Measurements from ENCODE around the gene ATP2B2.

Gene ATP2B2

DNA sequence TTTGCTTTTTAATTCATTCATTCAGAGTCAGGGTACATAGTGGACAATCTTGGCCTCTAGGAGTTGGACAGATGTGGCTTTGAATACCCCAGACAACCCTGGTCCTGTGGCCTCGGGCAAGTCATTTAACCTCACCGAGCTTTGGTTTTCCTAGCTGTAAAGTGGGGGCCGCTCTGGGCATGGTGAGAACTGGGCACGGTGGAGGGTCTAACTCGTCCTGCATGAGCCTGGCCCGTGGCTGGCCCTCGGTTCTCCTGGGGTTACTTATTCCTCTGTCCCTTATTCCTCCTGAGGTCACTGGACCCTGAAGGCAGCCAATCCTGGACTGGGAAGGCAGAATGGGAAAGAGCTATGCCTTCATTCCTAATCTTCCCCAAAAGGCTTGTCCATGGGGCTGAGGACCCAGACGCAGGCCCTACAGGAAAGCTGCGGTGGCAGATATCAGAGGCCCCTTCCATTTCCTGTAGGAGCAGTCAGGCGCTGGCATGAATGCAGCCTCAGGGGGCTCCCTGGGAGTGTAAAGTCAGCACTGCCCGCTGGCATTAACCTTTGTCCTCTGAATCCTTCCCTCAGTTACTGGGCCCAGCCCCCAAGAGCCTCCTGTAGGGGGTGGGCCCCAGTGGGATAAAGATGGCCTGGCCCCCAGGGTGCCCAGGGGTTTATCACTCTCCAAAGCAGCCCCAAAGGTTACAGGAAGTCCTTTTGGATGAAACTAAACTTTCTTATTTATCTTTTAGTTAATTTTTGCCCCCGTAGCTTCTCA lies 166.6 kb downstream of the ATP2B2 start:
- no peak for DNase-seq

DNA sequence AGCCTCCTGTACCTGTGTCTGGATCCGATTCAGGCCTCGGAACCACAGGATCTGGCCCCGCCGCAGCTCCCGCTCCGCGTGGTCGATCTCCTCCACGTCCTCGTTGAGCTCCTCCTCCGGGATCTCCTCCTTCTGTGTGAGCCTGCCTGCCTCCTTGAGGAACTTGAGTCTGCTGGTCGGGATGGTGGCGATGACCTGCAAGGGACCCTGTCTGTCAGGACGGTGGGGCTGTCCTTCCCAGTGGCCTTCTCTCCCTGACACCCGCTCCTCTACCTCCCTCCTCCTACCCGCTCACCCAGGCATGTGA lies 167.3 kb downstream of the ATP2B2 start:
- DNase-seq, result no peak

- no peak for DNase-seq
These were observed 167.8 kb downstream of the ATP2B2 start for GRCh38 chr3:10337323-10338163.

GRCh38 chr3:10336761-10337160 lies 168.6 kb downstream of the ATP2B2 start:
- DNase-seq, result no peak

DNA sequence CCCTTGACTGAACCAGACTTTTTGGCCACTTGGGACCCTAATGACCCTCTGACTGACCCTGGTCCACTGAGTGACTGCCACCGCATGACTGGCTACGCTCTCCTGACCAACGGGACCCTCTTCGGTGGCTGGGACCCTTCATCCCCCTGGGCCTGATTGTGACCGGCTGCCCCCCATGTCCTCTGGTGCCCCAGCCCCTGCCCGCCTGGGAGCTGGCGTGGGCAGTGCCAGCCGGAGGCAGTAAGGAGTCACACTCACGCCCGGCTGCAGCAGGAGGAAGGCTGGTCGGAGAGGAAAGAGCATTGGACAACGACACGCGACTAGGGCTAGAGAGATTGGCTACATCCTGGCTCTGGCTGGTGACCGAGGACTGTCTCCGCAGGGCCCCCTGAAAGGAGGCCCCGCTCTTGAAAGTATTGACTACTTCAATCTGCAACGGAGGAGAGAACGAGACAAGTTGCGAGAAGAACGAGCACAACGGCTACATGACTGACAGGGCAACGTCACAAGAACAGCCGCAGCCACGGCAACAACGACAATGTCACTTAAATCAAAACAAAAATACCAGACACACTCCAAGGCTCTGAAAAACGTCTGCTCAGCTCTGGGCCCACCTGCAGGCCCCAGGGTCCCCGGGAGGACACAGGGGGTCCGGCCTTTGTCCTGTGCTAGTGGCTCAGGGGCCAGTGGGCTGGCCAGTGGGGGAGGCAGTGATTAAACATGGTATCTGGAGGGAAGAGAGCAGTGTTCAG lies 169.3 kb downstream of the ATP2B2 start:
- no peak for DNase-seq

DNA sequence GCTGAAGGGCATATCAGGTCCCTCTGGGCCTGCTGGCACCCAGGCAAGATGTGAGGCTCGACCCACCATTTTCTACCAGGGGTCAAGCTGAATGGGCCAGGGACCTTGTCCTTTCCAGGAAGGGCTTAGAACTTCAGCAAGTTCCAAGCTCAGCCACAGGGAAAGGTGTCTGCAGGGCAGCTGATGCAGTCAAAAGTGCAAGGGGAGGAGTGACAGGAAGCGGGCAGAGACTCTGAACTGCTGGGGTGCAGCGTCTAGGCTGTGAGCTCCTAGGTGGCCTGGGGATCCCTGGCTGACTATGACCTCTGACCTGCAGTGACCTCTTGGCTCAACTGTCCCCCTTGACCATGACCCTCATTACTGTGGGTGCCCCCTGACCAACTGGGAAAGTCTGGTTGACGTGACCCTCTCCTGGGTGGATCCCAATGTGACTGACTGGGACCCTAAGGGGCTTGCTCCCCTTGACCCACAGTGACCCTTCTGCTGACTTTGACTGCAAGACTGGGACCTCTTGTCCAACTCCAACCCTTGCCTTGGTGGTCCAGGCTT lies 170.1 kb downstream of the ATP2B2 start:
- DNase-seq, result no peak

- DNase-seq, result no peak
These were observed 170.9 kb downstream of the ATP2B2 start for GRCh38 chr3:10334459-10334858.

GRCh38 chr3:10334042-10334441 lies 171.3 kb downstream of the ATP2B2 start:
- DNase-seq, result no peak

DNA sequence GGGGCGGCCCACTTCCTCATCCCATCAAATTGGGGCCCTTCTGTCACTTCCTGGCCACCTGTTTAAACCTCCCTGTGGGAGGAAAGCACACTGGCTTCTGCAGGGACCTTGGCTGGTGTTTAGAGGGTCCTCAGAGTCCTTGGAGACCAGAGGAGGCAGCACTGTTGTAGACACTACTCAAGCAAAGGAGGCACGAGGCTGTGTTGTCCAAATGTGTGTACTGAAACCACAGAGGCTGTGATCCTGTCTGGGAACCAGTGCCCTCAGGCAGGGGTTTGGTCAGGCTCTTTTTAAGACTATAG lies 172.1 kb downstream of the ATP2B2 start:
- no peak for DNase-seq

GRCh38 chr3:10332481-10333348 lies 172.7 kb downstream of the ATP2B2 start:
- DNase-seq, result no peak

- no peak for DNase-seq
These were observed 174.1 kb downstream of the ATP2B2 start for GRCh38 chr3:10331320-10331719.

GRCh38 chr3:10330319-10330718 lies 175.1 kb downstream of the ATP2B2 start:
- DNase-seq, result no peak

DNA sequence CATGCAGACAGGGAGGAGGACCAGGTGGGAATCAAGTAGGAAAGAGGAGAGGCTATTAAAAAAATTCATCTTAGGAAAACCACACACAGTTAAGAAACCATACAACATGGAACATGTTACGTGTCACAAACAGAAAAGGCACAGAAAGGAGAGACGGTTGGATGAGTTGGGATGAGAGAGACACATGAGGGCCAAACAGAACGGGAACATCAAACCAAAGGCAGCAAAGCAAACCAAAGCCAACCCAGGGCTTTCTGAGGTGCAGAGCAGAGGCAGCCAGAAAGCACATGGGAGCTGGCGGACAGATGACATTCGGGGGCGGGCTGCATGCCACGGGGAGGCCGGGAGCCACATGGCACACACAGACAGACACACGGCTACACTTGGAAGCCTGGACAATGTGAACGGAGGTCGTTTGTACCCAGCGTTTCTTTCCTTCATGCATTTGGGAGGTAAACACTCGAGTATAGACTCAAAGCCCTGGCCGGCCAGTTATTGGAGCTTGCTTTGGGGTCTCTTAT lies 175.8 kb downstream of the ATP2B2 start:
- DNase-seq, result no peak

GRCh38 chr3:10328460-10329071 lies 176.8 kb downstream of the ATP2B2 start:
- no peak for DNase-seq

- no peak for DNase-seq
These were observed 177.8 kb downstream of the ATP2B2 start for GRCh38 chr3:10327592-10327991.

- DNase-seq, result peak in 1 of 2 experiments; percentile 19
These were observed 183.1 kb downstream of the ATP2B2 start for GRCh38 chr3:10322352-10322710.

DNA sequence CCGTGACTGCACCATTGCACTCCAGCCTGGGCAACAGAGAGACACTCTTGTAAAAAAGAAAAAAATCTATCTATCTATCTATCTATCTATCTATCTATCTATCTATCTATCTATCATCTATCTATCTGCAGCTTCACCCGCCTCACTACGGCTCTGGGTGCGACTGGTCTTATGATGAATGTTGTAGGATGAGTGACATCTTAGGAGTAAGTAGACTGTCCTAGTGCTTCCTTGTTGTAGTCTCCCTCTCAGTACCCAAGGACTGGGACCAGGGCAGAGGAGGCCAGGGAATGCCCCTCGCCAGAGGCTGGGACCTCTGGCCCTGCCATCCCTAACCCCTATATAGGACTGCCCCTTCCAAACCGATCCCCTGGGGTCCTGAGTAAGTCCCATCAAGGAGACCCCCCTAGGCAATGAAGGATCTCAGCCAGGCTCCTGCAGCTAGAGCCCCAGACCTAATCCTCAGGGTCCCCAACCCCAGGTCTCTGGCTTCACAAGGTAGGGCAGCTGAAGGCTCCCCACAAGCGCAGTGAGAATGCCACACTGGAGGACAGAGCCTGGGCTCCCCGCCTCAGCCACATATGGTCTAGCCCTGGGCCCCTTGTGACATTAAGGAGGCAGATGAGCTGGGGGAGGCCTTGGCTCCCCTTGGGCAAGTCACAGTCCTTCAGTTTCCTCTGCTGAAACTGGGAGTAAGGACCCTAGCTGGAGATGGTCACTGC lies 183.6 kb downstream of the ATP2B2 start:
- no peak for DNase-seq

GRCh38 chr3:10320320-10320677 lies 185.1 kb downstream of the ATP2B2 start:
- DNase-seq, result no peak

- DNase-seq, result no peak
These were observed 185.6 kb downstream of the ATP2B2 start for GRCh38 chr3:10319804-10320203.

- DNase-seq, result no peak
These were observed 186.1 kb downstream of the ATP2B2 start for GRCh38 chr3:10319251-10319650.

GRCh38 chr3:10317961-10318350 lies 187.4 kb downstream of the ATP2B2 start:
- no peak for DNase-seq
